Hypothalamus (tissue), 51 donors: Measurements from ENCODE around the gene FGF18.

Experiments used
- DNase-seq, 51 donors: peaks; one replicate each; lab custom pipeline; 2025; lab: John Stamatoyannopoulos, UW

FGF18 gene

DNA sequence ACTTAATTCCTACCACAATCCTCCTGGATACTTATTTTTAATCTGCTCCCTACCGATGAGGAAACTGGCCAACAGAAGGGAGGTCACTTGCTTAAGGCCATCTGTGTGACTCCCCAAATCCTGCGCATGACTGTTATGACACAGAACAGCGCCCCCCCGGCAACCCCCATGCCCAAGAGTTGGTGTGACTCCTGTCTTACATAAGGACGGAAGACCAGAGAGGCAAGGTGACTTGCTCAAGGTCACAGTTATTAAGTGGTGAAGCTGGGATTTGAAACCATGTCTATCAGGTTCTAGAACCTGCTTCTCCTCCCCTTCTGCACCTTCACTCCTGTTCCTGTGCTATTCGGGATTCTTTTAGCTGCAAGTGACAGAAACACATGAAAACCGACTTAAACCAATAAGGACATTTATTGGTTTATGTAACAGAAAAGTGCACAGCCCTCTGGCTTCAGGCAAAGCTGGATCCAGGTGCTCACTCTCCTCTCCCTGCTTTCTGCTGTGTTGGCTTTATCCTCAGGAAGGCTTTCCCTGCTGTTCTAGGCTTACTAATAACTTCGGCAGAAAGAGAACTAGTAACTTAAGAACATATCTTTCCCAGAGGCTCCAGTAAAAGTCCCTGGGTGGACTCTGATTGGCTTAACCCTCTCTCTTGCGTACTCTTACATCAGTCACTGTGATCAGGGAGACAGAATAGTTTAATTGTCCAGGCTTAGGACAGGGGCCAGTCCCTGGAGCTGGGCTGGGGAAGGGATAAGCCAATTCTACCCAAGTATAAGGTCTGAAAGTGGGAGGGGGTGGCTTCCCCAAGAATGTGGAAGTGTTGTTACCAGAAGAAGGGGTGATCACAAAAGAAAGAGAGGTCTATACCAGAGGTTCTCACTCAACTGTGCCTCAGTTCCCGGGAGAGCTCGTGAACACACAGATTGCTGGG, 43.7 kb downstream of the FGF18 start:
- DNase-seq, result no peak

- DNase-seq, result no peak
Measured at GRCh38 chr5:171463862-171464229, 44.4 kb downstream of the FGF18 start.

DNA sequence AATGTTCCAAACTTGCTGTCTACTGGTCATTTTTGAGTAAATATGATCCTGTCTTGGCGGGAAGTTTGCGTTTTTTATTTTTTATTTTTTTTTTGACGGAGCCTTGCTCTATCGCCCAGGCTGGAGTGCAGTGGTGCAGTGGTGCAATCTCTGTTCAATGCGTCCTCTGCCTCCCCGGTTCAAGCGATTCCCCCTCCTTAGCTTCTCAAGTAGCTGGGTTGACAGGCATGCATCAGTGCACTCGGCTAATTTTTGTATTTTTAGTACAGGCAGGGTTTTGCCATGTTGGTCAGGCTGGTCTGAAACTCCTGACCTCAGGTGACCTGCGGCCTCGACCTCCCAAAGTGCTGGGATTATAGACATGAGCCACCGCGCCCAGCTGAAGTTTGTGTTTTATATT, 45.4 kb downstream of the FGF18 start:
- DNase-seq, result no peak

DNA sequence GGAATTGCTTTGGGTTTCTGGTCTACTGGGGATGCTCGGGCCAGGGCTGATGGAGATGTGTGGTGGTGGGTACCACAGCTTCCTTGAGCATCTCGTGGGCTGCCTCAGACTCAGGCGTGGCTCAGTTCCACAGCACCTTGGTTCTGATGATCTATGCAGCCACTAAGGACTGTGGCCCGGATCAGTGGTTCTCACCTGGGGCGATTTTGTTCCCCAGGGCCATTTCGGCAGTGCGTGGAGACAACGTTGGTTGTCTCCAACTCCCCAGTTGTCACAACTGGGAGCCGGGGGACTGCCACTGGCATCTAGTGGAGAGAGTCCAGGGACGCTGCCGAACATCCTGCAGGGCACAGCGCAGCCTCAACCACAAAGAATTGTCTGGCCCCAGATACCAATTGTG, 47.7 kb downstream of the FGF18 start:
- no peak for DNase-seq

GRCh38 chr5:171469326-171469725, 49.9 kb downstream of the FGF18 start:
- no peak for DNase-seq

- DNase-seq, result no peak
Measured at GRCh38 chr5:171470420-171470819, 51.0 kb downstream of the FGF18 start.

GRCh38 chr5:171474230-171474813, 54.9 kb downstream of the FGF18 start:
- DNase-seq, result no peak

DNA sequence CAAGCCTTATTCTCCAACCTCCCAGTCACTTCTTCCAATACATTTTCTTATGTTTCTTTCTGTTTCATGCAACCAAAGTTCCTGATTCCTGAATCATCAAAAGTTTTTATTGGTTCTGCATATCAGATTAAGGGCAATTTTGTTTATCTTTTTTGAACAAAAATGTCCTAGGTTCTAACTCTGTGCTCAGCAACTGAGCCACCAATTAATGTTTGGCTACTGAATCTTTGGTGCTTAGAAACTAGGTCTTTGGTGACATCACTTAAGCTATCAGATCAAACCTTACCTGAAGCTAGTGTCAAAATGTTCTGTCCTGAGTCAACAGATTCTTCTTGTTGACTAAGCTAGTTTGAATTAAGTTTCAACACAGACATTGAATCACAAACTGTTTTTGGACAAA, 56.1 kb downstream of the FGF18 start:
- DNase-seq, result no peak

GRCh38 chr5:171476701-171477100, 57.3 kb downstream of the FGF18 start:
- no peak for DNase-seq

- no peak for DNase-seq
Measured at GRCh38 chr5:171477101-171477500, 57.7 kb downstream of the FGF18 start.

- no peak for DNase-seq
Measured at GRCh38 chr5:171477666-171478065, 58.2 kb downstream of the FGF18 start.

- no peak for DNase-seq
Measured at GRCh38 chr5:171478946-171479775, 59.7 kb downstream of the FGF18 start.

DNA sequence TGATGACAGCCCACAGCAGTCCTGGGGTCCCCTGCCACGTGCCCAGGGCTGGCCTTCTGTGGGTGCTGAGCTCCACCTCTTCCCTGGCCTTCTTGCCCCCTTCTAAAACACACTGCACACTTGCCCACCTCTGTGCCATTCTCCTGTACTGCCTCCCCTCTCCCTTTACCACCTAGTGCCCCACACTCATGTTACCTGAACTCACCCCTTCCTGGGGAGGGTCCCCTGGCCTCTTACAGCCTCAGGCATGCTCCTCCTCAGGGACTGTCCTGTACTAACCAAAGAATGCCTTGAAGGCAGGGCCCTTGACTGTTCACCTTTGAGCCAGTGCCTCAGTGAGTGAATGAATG, 60.3 kb downstream of the FGF18 start:
- DNase-seq, result no peak

DNA sequence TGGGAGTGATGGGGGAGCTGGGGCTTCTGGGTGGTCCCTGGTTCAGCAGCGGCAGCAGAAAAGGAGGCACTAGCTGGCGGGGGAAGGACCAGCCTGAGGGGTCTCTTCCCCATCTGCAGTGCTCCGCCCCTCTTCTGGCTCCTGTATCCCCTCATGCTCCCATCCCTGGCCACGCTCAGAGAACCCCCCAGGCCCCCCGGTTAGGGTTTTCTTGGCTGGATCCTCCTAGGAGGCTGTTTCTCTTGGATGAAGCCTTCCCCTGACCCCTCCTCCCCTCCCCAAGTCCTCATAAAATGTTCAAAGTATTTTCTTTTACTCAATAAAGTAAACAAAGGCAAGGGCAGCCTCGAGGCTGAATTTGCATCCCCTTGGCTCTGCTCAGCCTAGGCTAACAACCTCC, 60.8 kb downstream of the FGF18 start:
- DNase-seq, result no peak

GRCh38 chr5:171481571-171482433, 62.4 kb downstream of the FGF18 start:
- no peak for DNase-seq

- no peak for DNase-seq
Measured at GRCh38 chr5:171482434-171482730, 62.9 kb downstream of the FGF18 start.

DNA sequence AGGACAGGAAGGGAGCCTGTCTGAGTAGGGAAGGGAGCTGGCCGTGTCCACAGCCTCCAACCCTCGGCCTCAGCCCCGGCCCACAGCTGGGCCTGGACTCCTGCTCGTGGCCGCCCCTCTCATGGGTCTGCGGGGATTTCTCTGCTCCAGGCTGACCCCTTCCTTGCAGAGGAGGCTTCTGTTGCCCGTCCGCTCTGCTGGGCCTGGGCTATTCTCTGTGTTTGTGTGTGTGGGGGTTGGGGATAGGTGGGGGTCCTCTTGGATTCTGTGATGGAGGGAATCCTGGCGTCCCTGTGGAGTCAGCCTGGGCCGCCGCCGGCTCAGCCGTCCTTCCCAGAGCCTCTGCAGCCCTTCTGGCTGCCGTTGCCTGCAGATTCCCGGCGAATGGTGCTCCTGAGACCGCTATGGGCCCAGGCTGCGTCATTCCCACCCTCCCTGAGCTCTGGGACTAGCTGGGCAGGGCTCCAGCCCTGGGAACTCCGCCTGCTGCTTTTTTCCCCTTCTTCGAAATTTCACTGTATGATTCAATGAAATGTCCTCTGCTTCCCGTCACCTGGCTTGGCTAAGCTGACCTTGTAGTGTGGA, 64.2 kb downstream of the FGF18 start:
- peak in 16 of 51 donors; percentile 2 to 34 (median 6) for DNase-seq

DNA sequence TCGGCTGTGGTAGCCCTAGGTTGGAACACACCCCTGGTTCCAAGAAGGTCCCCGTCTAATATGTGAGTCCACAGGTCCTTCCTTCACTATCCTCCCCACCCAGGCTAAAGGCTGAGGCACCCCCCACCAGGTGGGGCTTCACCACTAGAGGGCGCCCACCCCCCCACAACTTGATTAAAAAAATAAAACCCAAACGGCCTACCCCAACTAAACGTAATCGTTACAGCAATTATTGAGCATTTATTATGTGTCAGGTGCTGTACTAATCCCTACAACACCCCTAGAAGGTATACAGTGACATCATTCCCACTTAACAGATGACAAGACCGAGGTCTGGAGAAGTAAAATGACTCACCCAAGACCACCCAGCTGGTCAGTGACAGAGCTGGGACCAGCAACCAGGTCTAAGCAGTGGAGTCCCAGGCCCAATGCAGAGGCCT, 65.0 kb downstream of the FGF18 start:
- DNase-seq, result no peak

DNA sequence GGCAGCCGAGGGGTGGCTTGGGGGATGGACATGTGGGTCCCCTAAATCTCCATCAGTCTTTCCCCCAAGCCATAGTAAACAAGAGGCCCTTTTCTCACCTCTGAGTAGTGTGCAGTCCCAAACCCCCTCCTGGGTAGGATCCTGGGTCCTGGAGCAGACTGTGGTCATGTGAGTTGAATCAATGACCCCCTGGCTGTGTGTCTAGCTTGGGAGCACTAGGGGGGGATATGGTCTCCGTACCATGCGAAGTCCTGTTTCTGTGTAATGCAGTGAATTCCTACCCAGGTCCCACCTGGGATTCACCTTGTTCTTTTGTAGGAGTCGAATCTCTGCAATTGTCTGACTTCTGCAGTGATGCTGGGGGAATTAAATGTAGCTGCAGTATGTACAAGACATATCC, 66.2 kb downstream of the FGF18 start:
- no peak for DNase-seq

DNA sequence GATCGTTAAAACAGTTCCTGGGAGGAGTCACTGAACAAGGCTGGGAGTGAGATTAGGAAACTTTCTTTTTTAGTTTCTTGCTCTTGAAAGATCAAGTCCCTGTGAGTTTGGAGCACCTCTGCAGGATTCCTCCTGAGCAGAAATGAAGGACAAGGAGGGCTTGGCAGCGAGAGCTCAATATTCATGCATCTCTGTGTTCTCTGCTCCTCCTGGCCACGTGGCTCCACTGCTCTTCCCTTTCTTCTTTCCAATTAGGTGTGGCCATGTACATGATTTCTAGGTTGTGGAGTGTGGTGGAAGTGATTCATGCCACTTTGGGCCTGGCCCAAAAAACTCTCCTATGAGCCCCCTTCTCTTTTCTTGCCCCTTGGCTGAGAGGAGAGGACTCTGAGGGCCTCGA, 67.2 kb downstream of the FGF18 start:
- no peak for DNase-seq
